ENCODE data around the gene VGLL2.

DNA sequence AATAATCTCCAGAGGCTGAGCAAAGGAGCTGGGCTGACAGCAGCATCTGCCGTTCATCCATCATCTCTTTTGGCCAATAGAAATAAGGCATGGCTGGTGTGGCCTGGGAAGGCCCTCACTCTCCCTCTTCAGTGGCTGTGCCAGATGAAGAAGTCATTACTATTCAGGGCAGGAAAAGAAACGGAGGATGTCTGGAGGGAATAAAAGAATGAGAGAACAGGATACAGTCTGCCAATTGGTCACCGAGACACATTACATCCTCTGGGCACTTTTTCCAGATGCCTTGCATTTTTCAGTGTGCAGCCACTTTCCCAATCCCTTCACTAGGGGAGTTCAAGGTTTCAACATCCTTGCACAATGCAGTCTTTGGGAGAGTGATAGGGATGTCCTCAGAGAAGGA is 32.2 kb upstream of the VGLL2 start:
- no peak for TF ChIP-seq EZH2 (IDR thresholded peaks at IDR 0.05; ENCODE audit: low read length, missing control alignments)
- TF ChIP-seq, protein P1, sequence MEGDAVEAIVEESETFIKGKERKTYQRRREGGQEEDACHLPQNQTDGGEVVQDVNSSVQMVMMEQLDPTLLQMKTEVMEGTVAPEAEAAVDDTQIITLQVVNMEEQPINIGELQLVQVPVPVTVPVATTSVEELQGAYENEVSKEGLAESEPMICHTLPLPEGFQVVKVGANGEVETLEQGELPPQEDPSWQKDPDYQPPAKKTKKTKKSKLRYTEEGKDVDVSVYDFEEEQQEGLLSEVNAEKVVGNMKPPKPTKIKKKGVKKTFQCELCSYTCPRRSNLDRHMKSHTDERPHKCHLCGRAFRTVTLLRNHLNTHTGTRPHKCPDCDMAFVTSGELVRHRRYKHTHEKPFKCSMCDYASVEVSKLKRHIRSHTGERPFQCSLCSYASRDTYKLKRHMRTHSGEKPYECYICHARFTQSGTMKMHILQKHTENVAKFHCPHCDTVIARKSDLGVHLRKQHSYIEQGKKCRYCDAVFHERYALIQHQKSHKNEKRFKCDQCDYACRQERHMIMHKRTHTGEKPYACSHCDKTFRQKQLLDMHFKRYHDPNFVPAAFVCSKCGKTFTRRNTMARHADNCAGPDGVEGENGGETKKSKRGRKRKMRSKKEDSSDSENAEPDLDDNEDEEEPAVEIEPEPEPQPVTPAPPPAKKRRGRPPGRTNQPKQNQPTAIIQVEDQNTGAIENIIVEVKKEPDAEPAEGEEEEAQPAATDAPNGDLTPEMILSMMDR (conservative IDR thresholded peaks at IDR 0.05 in 1 of 2, IDR thresholded peaks at IDR 0.05 in 1 of 2; ENCODE audit: low read depth in 1 of 2, low read length in 2 of 2), result no peak
